ENCODE measurements around the gene LUC7L2. TPM values are rescaled to one million over a fixed set of nuclear protein-coding genes. Genes with fewer than 3 reads are reported as not detected.

The LUC7L2 gene
- total and polyA plus RNA-seq, 9 of the 15 experiments (the other 6 are each of a cell fraction or from before 2014, with no cell fraction given) = 56.1 to 207 (median 141) TPM

- ChIA-PET CTCF (ENCODE audit: low intra/inter-chr PET ratio) (no interaction called here), POLR2A (interaction anchor here (0.7 to 2.4 kb wide), 5 partner anchors 8 to 19 kb away, joined by 3 to 12 read pairs (median 4); partner anchors contain the start of gene LUC7L2)
- intact Hi-C loops (cut with micrococcal nuclease) = no loop called here
- DNase-seq (ENCODE audit: extremely low read depth in 1 of 4, low spot score in 3 of 4) = no peak
- FAIRE-seq = no peak
- Histone ChIP-seq H3K79me2 (ENCODE audit: control insufficient read depth, insufficient read depth, low read length) (no peaks in the 10 kb centered on the region), H3K4me3 (no peak overlapping the region), H3K9ac (ENCODE audit: insufficient read depth in 1 of 2, low read depth in 2 of 2, low read length in 2 of 2) (no peak overlapping the region), H3K27ac (ENCODE audit: extremely low read depth, low read depth, low read length) (no peak overlapping the region), H4K20me1 (replicated peaks; ENCODE audit: control insufficient read depth, insufficient read depth, low read length) (no peaks in the 10 kb centered on the region), H3K9me1 (ENCODE audit: control insufficient read depth, insufficient read depth, low read length) (no peaks in the 10 kb centered on the region), H3K36me3 (ENCODE audit: control insufficient read depth, insufficient read depth, low read length) (peaks cover 16% of the 10 kb centered on the region; the same call in 2 of the 3 replicates), H3K4me1 (replicated peaks in 1 of 2; ENCODE audit: control insufficient read depth in 2 of 2, insufficient read depth in 2 of 2, low read length in 2 of 2) (peaks cover 0 to 4% of the 10 kb centered on the region in 2 experiments; a peak in 3 of 5 replicates), H3K9me3 (replicated peaks; ENCODE audit: control insufficient read depth, insufficient read depth, low read depth, low read length) (no peaks in the 10 kb centered on the region), H2AFZ (ENCODE audit: low read depth, low read length) (no peak overlapping the region), H3K27me3 (ENCODE audit: control insufficient read depth in 2 of 2, insufficient read depth in 2 of 2, low read length in 2 of 2) (no peaks in the 10 kb centered on the region), H3K4me2 (ENCODE audit: insufficient read depth, low read length) (no peak overlapping the region)
- in situ Hi-C loops (cut with MboI) = loop anchor here (25.0 kb wide), 1 partner anchor 1389 kb away; no protein-coding TSS in a partner anchor
- BruUV-seq (replicated peaks) = no TSS peak
- WGBS (ENCODE audit: insufficient coverage, low coverage, missing lambda C conversion rate) = 7% methylated on average over 2 of the region's 2 CpGs
- TF ChIP-seq HNRNPUL1 (IDR thresholded peaks at IDR 0.05; ENCODE audit: low read length) (no peak), KDM1A (IDR thresholded peaks at IDR 0.05) (peak; percentile 12 to 32; a peak in 1 of 4 replicates), SNAPC5 (CRISPR knock-in tag; IDR thresholded peaks at IDR 0.05) (no peak), BRD4 (IDR thresholded peaks at IDR 0.05) (no peak), JUNB (CRISPR knock-in tag; conservative IDR thresholded peaks at IDR 0.05) (no peak), BCOR (IDR thresholded peaks at IDR 0.05) (no peak), SPI1 (IDR thresholded peaks at IDR 0.05; ENCODE audit: borderline replicate concordance, low read depth, low read length) (no peak), SETDB1 (IDR thresholded peaks at IDR 0.05; ENCODE audit: low read length) (no peak), THAP7 (CRISPR knock-in tag; IDR thresholded peaks at IDR 0.05) (no peak), TAL1 (IDR thresholded peaks at IDR 0.05) (peak; percentile 16; the same call in 1 of the 2 replicates), KDM5B (IDR thresholded peaks at IDR 0.05; ENCODE audit: insufficient replicate concordance, low read depth, low read length) (no peak), MECOM (CRISPR knock-in tag; IDR thresholded peaks at IDR 0.05) (peak; percentile 79), ARID1B (IDR thresholded peaks at IDR 0.05) (0 out of 2 replicates have a peak, but pooled peaks have one; percentile 15), PRDM10 (IDR thresholded peaks at IDR 0.05; ENCODE audit: partially characterized antibody) (peak; percentile 15), CBFA2T3 (IDR thresholded peaks at IDR 0.05) (peak; percentile 60)
- no peak for ATAC-seq
Observed at GRCh38 chr7:139351027-139351426, 8.7 kb upstream of the LUC7L2 start.
